Measurements from ENCODE around the gene PRR20G. TPM values are rescaled to one million over a fixed set of nuclear protein-coding genes. Genes with fewer than 3 reads are reported as not detected.

PRR20G gene
- total RNA-seq, 1 experiment from 2014 or later: not detected

Small RNA genes within 50 kb of the gene (small RNA-seq; reads per million reads assigned to genes)
- not detected for gene RNU6-1047P

Other genes with a start within 250 kb of the PRR20G start
- gene PRR23E, start 94.9 kb downstream of the PRR20G start, total RNA-seq (2014; rRNA removed; shearing (Covaris generic); ENCODE audit: low replicate concordance): not detected in 2 replicates

Data from Karpas-422 (cell line).